K562 (cell line): ENCODE measurements around the gene UFL1. TPM values are rescaled to one million over a fixed set of nuclear protein-coding genes. Genes with fewer than 3 reads are reported as not detected.

Experiments
- ATAC-seq: fragments of 200-7000 bp; cut with Tn5 transposase; 3 replicates; pipeline ENCODE4 v1.9.1; 2020; ENCODE audit warnings: moderate library complexity
- BruUV-seq: library from RNA; stranded (reverse); fragments of 400-500 nt; replicated peaks from 2 replicates; lab custom pipeline; 2021; lab: Mats Ljungman, UMichigan
- CTCF ChIA-PET: fragments of 300-600 bp; formaldehyde crosslinking; extraction: SDS; loops from one replicate; lab custom pipeline; 2021; ENCODE audit warnings: low intra/inter-chr PET ratio; lab: Yijun Ruan, JAX
- POLR2A ChIA-PET: fragments of 300-600, 350-650 bp; sonication (Branson Sonifier 250); formaldehyde crosslinking; extraction: SDS; loops from one replicate; lab custom pipeline; 2021; ENCODE audit warnings: antibody characterized with exemption, inconsistent platforms; lab: Yijun Ruan, JAX
- DNase-seq, 4 experiments: peaks; one replicate each; pipeline versions ENCODE4 v3.0.0 to v3.0.0-alpha.2; 2011 to 2018; ENCODE audit warnings: low spot score in 3 of 4, mixed read lengths in 3 of 4; ENCODE audit errors: extremely low read depth in 1 of 4
- FAIRE-seq: peaks from 2 replicates; lab custom pipeline; 2011; peaks lifted over from hg19 to GRCh38; lab: Jason Lieb, UNC
- H2AFZ ChIP-seq: 2 replicates; pipeline ENCODE4 v1.6.0; 2011; ENCODE audit warnings: low read depth, low read length, control low read depth, inconsistent platforms
- H3K27ac ChIP-seq: fragments of 200-600 bp; 3 replicates; pipeline ENCODE4 v1.8.0; 2011; ENCODE audit warnings: low read depth, mild to moderate bottlenecking, control low read depth, inconsistent platforms, low read length, moderate library complexity, mixed read lengths; ENCODE audit errors: extremely low read depth
- H3K27me3 ChIP-seq, 2 experiments: fragments of 300-600 bp in 1 of 2; 2 replicates in 1 of 2; 3 replicates in 1 of 2; pipeline versions ENCODE4 v1.6.0 to v1.8.0; 2011; ENCODE audit warnings: inconsistent platforms in 2 of 2, low read length in 2 of 2, mild to moderate bottlenecking in 1 of 2, mixed read lengths in 1 of 2, moderate library complexity in 1 of 2; ENCODE audit not compliant: control insufficient read depth in 2 of 2, insufficient read depth in 2 of 2
- H3K36me3 ChIP-seq: fragments of 300-600 bp; 3 replicates; pipeline ENCODE4 v1.8.0; 2011; ENCODE audit warnings: mild to moderate bottlenecking, low read length, inconsistent platforms; ENCODE audit not compliant: control insufficient read depth, insufficient read depth
- H3K4me1 ChIP-seq, 2 experiments: fragments of 200-600 bp in 1 of 2; replicated peaks in 1 of 2; 2 replicates in 1 of 2; 3 replicates in 1 of 2; pipeline versions ENCODE4 v1.5.1 to v1.8.0; 2011; ENCODE audit warnings: inconsistent platforms in 2 of 2, low read length in 2 of 2, mild to moderate bottlenecking in 1 of 2, mixed read lengths in 1 of 2, moderate library complexity in 1 of 2; ENCODE audit not compliant: control insufficient read depth in 2 of 2, insufficient read depth in 2 of 2
- H3K4me2 ChIP-seq: 2 replicates; pipeline ENCODE4 v1.6.1; 2011; ENCODE audit warnings: low read length, control low read depth, inconsistent platforms, mixed read lengths; ENCODE audit not compliant: insufficient read depth
- H3K4me3 ChIP-seq: fragments of 200-600 bp; sonication (generic), shearing (Covaris generic); 2 replicates; pipeline ENCODE4 v1.5.1; 2016; ENCODE audit warnings: control low read depth, inconsistent platforms
- H3K79me2 ChIP-seq: fragments of 200-600 bp; 3 replicates; pipeline ENCODE4 v1.8.0; 2011; ENCODE audit warnings: low read length, inconsistent platforms; ENCODE audit not compliant: control insufficient read depth, insufficient read depth
- H3K9ac ChIP-seq, 2 experiments: 2 replicates each; pipeline versions ENCODE4 v1.6.0 to v1.6.1; 2011; ENCODE audit warnings: low read depth in 2 of 2, low read length in 2 of 2, control low read depth in 1 of 2, inconsistent platforms in 1 of 2, mild to moderate bottlenecking in 1 of 2, mixed read lengths in 1 of 2; ENCODE audit not compliant: insufficient read depth in 1 of 2
- H3K9me1 ChIP-seq: one replicate; pipeline ENCODE4 v1.6.0; 2011; ENCODE audit warnings: inconsistent platforms, mild to moderate bottlenecking, low read length, moderate library complexity; ENCODE audit not compliant: control insufficient read depth, insufficient read depth
- H3K9me3 ChIP-seq: replicated peaks from 2 replicates; pipeline ENCODE4 v1.5.1; 2011; ENCODE audit warnings: low read depth, low read length, inconsistent platforms; ENCODE audit not compliant: control insufficient read depth, insufficient read depth
- H4K20me1 ChIP-seq: replicated peaks from 2 replicates; pipeline ENCODE4 v1.6.1; 2011; ENCODE audit warnings: low read length, inconsistent platforms, mixed read lengths; ENCODE audit not compliant: control insufficient read depth, insufficient read depth
- EGR1 ChIP-seq: fragments of 450-650 bp; conservative IDR thresholded peaks from 2 replicates; pipeline ENCODE4 v1.6.1; 2017; ENCODE audit warnings: mild to moderate bottlenecking
- GATA2 ChIP-seq: sonication (generic); formaldehyde crosslinking; IDR thresholded peaks from 2 replicates; pipeline ENCODE4 v1.4.0; 2020; ENCODE audit warnings: mild to moderate bottlenecking, missing genetic modification reagents
- HDAC3 ChIP-seq: fragments of 450-650 bp; IDR thresholded peaks from 2 replicates; pipeline ENCODE4 v1.6.1; 2018; ENCODE audit warnings: borderline replicate concordance, mild to moderate bottlenecking, moderate library complexity; ENCODE audit not compliant: partially characterized antibody
- NR2C2 ChIP-seq, 2 experiments: fragments of 200-800 bp in 1 of 2; sonication (Bioruptor generic) in 1 of 2; sonication (generic) in 1 of 2; formaldehyde crosslinking in 1 of 2; IDR thresholded peaks; 2 replicates each; pipeline versions ENCODE4 v1.6.1 to v1.8.0; 2016 to 2022; ENCODE audit warnings: mild to moderate bottlenecking in 1 of 2, missing compliant biosample characterization in 1 of 2, missing genetic modification characterization in 1 of 2, missing genetic modification reagents in 1 of 2
- RFX7 ChIP-seq: fragments of 250-450 bp; sonication (Bioruptor Pico); IDR thresholded peaks from 2 replicates; pipeline ENCODE4 v1.5.1; 2021; ENCODE audit warnings: mild to moderate bottlenecking
- SP2 ChIP-seq: IDR thresholded peaks from 2 replicates; pipeline ENCODE4 v1.6.1; 2011; ENCODE audit warnings: mild to moderate bottlenecking, low read depth, low read length, moderate library complexity; ENCODE audit not compliant: poor library complexity, severe bottlenecking; ENCODE audit errors: extremely low read depth
- XRCC5 ChIP-seq: fragments of 200-400 bp; formaldehyde crosslinking; IDR thresholded peaks from 2 replicates; pipeline ENCODE4 v1.6.1; 2017; ENCODE audit warnings: low read depth, mild to moderate bottlenecking, low read length
- WGBS: fragments of 100-300 bp; shearing (Covaris generic); methylation state at CpG from one replicate; pipeline ENCODE4 v1.1.6; 2016; ENCODE audit warnings: low coverage, mixed read lengths; ENCODE audit not compliant: insufficient coverage; ENCODE audit errors: missing lambda C conversion rate; 5-methylcytosine and 5-hydroxymethylcytosine counted together
- in situ Hi-C: fragments of 300-500 bp; cut with MboI; formaldehyde crosslinking; loops from 4 replicates; pipeline ENCODE4 v1.15.0; 2018; ENCODE audit warnings: inconsistent platforms, mixed read lengths
- intact Hi-C: fragments of 100-400 bp; cut with micrococcal nuclease; formaldehyde crosslinking; loops from 2 replicates; pipeline ENCODE4 v1.14.2; 2022
- polyA plus RNA-seq, 8 experiments: library from polyadenylated mRNA; depleted of rRNA in 4 of 8; stranded (reverse) in 5 of 8; unstranded in 3 of 8; fragments of >200 nt; fragmentation: Nextera tagmentation in 2 of 8; fragmentation: Illumina TruSeq in 1 of 8; extraction: Ambion mirVana in 2 of 8; extraction: Trizol in 1 of 8; gene quantifications; 2 replicates each; pipeline versions ENCODE4 v1.2.1 to v1.2.3, GENCODE V29; 2011 to 2014; ENCODE audit warnings: inconsistent platforms in 1 of 8, missing spikeins in 1 of 8
- total RNA-seq, 7 experiments: library from RNA; depleted of rRNA in 6 of 7; stranded (reverse); fragments of >200 nt in 6 of 7; fragmentation: Illumina TruSeq in 2 of 7; extraction: Trizol in 2 of 7; gene quantifications; 2 replicates each; pipeline versions ENCODE4 v1.2.1 to v1.2.3, GENCODE V29; 2011 to 2021; ENCODE audit warnings: low replicate concordance in 1 of 7
- TF ChIP-seq, protein P1 (sequence below): sonication (generic); IDR thresholded peaks from 2 replicates; pipeline ENCODE4 v1.6.1; 2016
- TF ChIP-seq, protein P2 (sequence below): sonication (generic); formaldehyde crosslinking; IDR thresholded peaks from 2 replicates; pipeline ENCODE4 v1.8.1; 2023; ENCODE audit warnings: mild to moderate bottlenecking, missing genetic modification reagents
- TF ChIP-seq, protein P3 (sequence below): fragments of 250-450 bp; sonication (Bioruptor Pico); IDR thresholded peaks from 2 replicates; pipeline ENCODE4 v1.5.0; 2020; ENCODE audit warnings: mild to moderate bottlenecking

Gene UFL1
- total and polyA plus RNA-seq, 9 of the 15 experiments (the other 6 are each of a cell fraction or from before 2014, with no cell fraction given) = 10.9 to 23.1 (median 18.3) TPM

DNA sequence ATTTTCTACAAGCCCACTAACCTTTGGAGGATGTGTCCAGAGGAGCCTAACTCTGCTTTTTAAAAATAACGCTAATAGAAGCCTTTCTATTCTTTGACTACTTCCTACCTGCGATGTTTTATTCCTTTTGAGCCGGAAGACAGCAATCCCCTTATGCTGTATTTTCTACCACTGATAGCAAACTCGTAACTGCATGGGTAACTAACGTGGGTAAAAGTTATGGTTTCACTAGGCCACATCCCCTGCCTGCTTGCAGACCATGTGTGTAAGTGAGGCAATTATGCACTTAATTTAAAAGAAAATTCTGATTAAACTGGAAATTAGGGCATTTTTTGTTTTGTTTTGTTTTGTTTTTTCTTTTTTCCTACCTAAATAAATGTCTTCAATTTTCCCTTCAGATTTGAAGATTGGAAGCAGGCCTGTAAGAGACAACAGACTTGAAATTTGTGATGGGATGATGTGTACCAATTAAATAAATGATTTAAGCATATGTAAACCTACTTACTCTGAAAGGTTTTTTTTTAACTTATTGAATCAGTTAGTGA, 931 bp downstream of the UFL1 start:
- intact Hi-C loops (loop anchor here (5.0 to 10.0 kb wide), 3 partner anchors 375 to 1005 kb away; partner anchors contain the start of genes KLHL32 and NDUFAF4), in situ Hi-C loops (no loop called here)
- ChIA-PET POLR2A (interaction anchor here (0.6 to 1.5 kb wide), 4 partner anchors 8 to 1330 kb away, joined by 3 to 7 read pairs (median 4); no protein-coding TSS in a partner anchor), CTCF (no interaction called here)
- ATAC-seq (peak; percentile 44), FAIRE-seq (no peak), DNase-seq (no peak)
- H3K27ac ChIP-seq = peak overlapping the region; percentile 97
- 1% methylated on average over 5 of the region's 5 CpGs for WGBS
- H3K27me3 ChIP-seq = no peaks in the 10 kb centered on the region
- H3K4me3 ChIP-seq = peak overlapping the region; percentile 87
- H3K9ac ChIP-seq = peak overlapping the region; percentile 91 to 92; a peak in 3 of 4 replicates
- peak overlapping the region; percentile 90 for H3K4me2 ChIP-seq
- no peaks in the 10 kb centered on the region for H4K20me1 ChIP-seq
- H2AFZ ChIP-seq = peak overlapping the region; percentile 92
- no peaks in the 10 kb centered on the region for H3K9me1 ChIP-seq
- H3K79me2 ChIP-seq = peaks cover 40% of the 10 kb centered on the region
- peaks cover 25% of the 10 kb centered on the region; the same call in 2 of the 3 replicates for H3K36me3 ChIP-seq
- peaks cover 2 to 3% of the 10 kb centered on the region in 2 experiments; a peak in 3 of 5 replicates for H3K4me1 ChIP-seq
- no peaks in the 10 kb centered on the region for H3K9me3 ChIP-seq
- BruUV-seq = TSS peak; percentile 59
- TF ChIP-seq RFX7 (CRISPR knock-in tag) = no peak
- no peak for TF ChIP-seq EGR1
- no peak for TF ChIP-seq SP2
- TF ChIP-seq, protein P1, sequence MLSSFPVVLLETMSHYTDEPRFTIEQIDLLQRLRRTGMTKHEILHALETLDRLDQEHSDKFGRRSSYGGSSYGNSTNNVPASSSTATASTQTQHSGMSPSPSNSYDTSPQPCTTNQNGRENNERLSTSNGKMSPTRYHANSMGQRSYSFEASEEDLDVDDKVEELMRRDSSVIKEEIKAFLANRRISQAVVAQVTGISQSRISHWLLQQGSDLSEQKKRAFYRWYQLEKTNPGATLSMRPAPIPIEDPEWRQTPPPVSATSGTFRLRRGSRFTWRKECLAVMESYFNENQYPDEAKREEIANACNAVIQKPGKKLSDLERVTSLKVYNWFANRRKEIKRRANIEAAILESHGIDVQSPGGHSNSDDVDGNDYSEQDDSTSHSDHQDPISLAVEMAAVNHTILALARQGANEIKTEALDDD = peak; percentile 95
- TF ChIP-seq NR2C2 (CRISPR knock-in tag; IDR thresholded peaks at IDR 0.05) = no peak
- 0 out of 2 replicates have a peak, but pooled peaks have one; percentile 5 for TF ChIP-seq NR2C2 (tag; IDR thresholded peaks at IDR 0.05)
- TF ChIP-seq, protein P2, sequence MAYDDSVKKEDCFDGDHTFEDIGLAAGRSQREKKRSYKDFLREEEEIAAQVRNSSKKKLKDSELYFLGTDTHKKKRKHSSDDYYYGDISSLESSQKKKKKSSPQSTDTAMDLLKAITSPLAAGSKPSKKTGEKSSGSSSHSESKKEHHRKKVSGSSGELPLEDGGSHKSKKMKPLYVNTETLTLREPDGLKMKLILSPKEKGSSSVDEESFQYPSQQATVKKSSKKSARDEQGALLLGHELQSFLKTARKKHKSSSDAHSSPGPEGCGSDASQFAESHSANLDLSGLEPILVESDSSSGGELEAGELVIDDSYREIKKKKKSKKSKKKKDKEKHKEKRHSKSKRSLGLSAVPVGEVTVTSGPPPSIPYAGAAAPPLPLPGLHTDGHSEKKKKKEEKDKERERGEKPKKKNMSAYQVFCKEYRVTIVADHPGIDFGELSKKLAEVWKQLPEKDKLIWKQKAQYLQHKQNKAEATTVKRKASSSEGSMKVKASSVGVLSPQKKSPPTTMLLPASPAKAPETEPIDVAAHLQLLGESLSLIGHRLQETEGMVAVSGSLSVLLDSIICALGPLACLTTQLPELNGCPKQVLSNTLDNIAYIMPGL = no peak
- no peak for TF ChIP-seq GATA2 (CRISPR knock-in tag)
- 0 out of 2 replicates have a peak, but pooled peaks have one; percentile 1 for TF ChIP-seq XRCC5
- TF ChIP-seq, protein P3, sequence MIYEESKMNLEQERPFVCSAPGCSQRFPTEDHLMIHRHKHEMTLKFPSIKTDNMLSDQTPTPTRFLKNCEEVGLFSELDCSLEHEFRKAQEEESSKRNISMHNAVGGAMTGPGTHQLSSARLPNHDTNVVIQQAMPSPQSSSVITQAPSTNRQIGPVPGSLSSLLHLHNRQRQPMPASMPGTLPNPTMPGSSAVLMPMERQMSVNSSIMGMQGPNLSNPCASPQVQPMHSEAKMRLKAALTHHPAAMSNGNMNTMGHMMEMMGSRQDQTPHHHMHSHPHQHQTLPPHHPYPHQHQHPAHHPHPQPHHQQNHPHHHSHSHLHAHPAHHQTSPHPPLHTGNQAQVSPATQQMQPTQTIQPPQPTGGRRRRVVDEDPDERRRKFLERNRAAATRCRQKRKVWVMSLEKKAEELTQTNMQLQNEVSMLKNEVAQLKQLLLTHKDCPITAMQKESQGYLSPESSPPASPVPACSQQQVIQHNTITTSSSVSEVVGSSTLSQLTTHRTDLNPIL (CRISPR knock-in tag) = no peak
- TF ChIP-seq HDAC3 = no peak
